HepG2 (cell line): Measurements from ENCODE around the gene EIF4G3. TPM values are rescaled to one million over a fixed set of nuclear protein-coding genes. Genes with fewer than 3 reads are reported as not detected.
A peak's percentile ranks its signal among the peaks of the same experiment; 100 is the strongest.

ENCODE experiments used
- ATAC-seq: fragments of 200-7000 bp; cut with Tn5 transposase; 3 replicates; pipeline ENCODE4 v1.9.1; 2020; ENCODE audit warnings: mild to moderate bottlenecking, moderate library complexity
- BruUV-seq: library from RNA; stranded (reverse); fragments of 400-500 nt; replicated peaks from 2 replicates; lab custom pipeline; 2021; lab: Mats Ljungman, UMichigan
- CTCF ChIA-PET: fragments of 300-600 bp; formaldehyde crosslinking; extraction: SDS; loops from one replicate; lab custom pipeline; 2021; ENCODE audit warnings: low total read pairs, inconsistent platforms, low intra/inter-chr PET ratio; lab: Yijun Ruan, JAX
- POLR2A ChIA-PET: fragments of 350-600 bp; sonication (Branson Sonifier 250); formaldehyde crosslinking; loops from one replicate; lab custom pipeline; 2020; ENCODE audit warnings: antibody characterized with exemption, inconsistent platforms; lab: Yijun Ruan, JAX
- DNase-seq: peaks from one replicate; pipeline ENCODE4 v3.0.0-alpha.2; 2015; ENCODE audit warnings: low spot score
- FAIRE-seq: peaks from 3 replicates; lab custom pipeline; 2011; peaks lifted over from hg19 to GRCh38; lab: Jason Lieb, UNC
- H2AFZ ChIP-seq: one replicate; pipeline ENCODE4 v1.6.1; 2011; ENCODE audit warnings: low read length, inconsistent platforms
- H3K27ac ChIP-seq: fragments of 300-600 bp; 3 replicates; pipeline ENCODE4 v1.8.0; 2011; ENCODE audit warnings: mixed run types, mild to moderate bottlenecking, mixed read lengths, low read length, inconsistent platforms; ENCODE audit not compliant: insufficient read depth; ENCODE audit errors: extremely low read length
- H3K27me3 ChIP-seq, 2 experiments: fragments of 200-600 bp in 1 of 2; 2 replicates in 1 of 2; 3 replicates in 1 of 2; pipeline versions ENCODE4 v1.6.0 to v1.8.0; 2011; ENCODE audit warnings: low read length in 2 of 2, mild to moderate bottlenecking in 2 of 2, moderate library complexity in 2 of 2, inconsistent platforms in 1 of 2; ENCODE audit not compliant: insufficient read depth in 2 of 2, control insufficient read depth in 1 of 2
- H3K36me3 ChIP-seq, 2 experiments: fragments of 200-600 bp in 1 of 2; replicated peaks in 1 of 2; 2 replicates in 1 of 2; 3 replicates in 1 of 2; pipeline versions ENCODE4 v1.5.1 to v1.8.0; 2011; ENCODE audit warnings: low read length in 2 of 2, inconsistent platforms in 1 of 2; ENCODE audit not compliant: insufficient read depth in 2 of 2, control insufficient read depth in 1 of 2
- H3K4me1 ChIP-seq: 2 replicates; pipeline ENCODE4 v1.5.1; 2012; ENCODE audit warnings: low read length, inconsistent platforms; ENCODE audit not compliant: insufficient read depth
- H3K4me2 ChIP-seq: 2 replicates; pipeline ENCODE4 v1.6.0; 2011; ENCODE audit warnings: low read depth, low read length, inconsistent platforms
- H3K4me3 ChIP-seq, 3 experiments: fragments of 200-600 bp in 1 of 3; sonication (generic), shearing (Covaris generic) in 1 of 3; replicated peaks in 1 of 3; 2 replicates each; pipeline ENCODE4 v1.5.1; 2011 to 2016; ENCODE audit warnings: low read length in 3 of 3, inconsistent platforms in 2 of 3, low read depth in 2 of 3, mild to moderate bottlenecking in 2 of 3, control low read depth in 1 of 3, mixed read lengths in 1 of 3; ENCODE audit not compliant: insufficient read depth in 1 of 3
- H3K79me2 ChIP-seq: one replicate; pipeline ENCODE4 v1.6.1; 2011; ENCODE audit warnings: low read length, inconsistent platforms; ENCODE audit not compliant: insufficient read depth
- H3K9ac ChIP-seq: 2 replicates; pipeline ENCODE4 v1.6.0; 2011; ENCODE audit warnings: mild to moderate bottlenecking, low read depth, low read length, inconsistent platforms; ENCODE audit not compliant: insufficient read depth
- H3K9me3 ChIP-seq: 2 replicates; pipeline ENCODE4 v1.5.1; 2012; ENCODE audit warnings: mild to moderate bottlenecking, low read length
- H4K20me1 ChIP-seq: 2 replicates; pipeline ENCODE4 v1.6.0; 2011; ENCODE audit warnings: inconsistent platforms, mild to moderate bottlenecking, low read length, moderate library complexity; ENCODE audit not compliant: insufficient read depth
- ISX ChIP-seq: sonication (generic); formaldehyde crosslinking; conservative IDR thresholded peaks from 2 replicates; pipeline ENCODE4 v1.5.0; 2020; ENCODE audit warnings: missing genetic modification reagents
- MAFF ChIP-seq: IDR thresholded peaks from 2 replicates; pipeline ENCODE4 v1.6.1; 2011; ENCODE audit warnings: low read depth, low read length, improper control_type of control experiment
- MAFK ChIP-seq, 2 experiments: IDR thresholded peaks in 1 of 2; conservative IDR thresholded peaks in 1 of 2; 2 replicates each; pipeline ENCODE4 v1.6.1; 2011; ENCODE audit warnings: improper control_type of control experiment in 2 of 2, low read length in 2 of 2
- SKI ChIP-seq: fragments of 450-650 bp; IDR thresholded peaks from one replicate; pipeline ENCODE4 v1.6.1; 2018; ENCODE audit warnings: mild to moderate bottlenecking; ENCODE audit not compliant: partially characterized antibody
- SMAD9 ChIP-seq: sonication (generic); formaldehyde crosslinking; IDR thresholded peaks from 2 replicates; pipeline ENCODE4 v1.5.1; 2020; ENCODE audit warnings: mild to moderate bottlenecking, missing genetic modification reagents
- ZBTB7A ChIP-seq: sonication (generic); formaldehyde crosslinking; IDR thresholded peaks from 2 replicates; pipeline ENCODE4 v1.8.0; 2022; ENCODE audit warnings: mild to moderate bottlenecking, missing genetic modification reagents
- ZSCAN30 ChIP-seq: sonication (generic); formaldehyde crosslinking; IDR thresholded peaks from 2 replicates; pipeline ENCODE4 v1.5.0; 2020; ENCODE audit warnings: mild to moderate bottlenecking, missing genetic modification reagents
- WGBS: methylation state at CpG from one replicate; pipeline ENCODE4 v1.1.6; 2017; ENCODE audit warnings: low lambda C conversion rate; 5-methylcytosine and 5-hydroxymethylcytosine counted together
- in situ Hi-C: cut with HindIII; loops from 2 replicates; pipeline ENCODE4 v1.10.0; 2017; ENCODE audit warnings: low pct_unique_long_range_greater_than_20kb; ENCODE audit not compliant: extremely low pct_ligation_motif_present
- intact Hi-C: fragments of 100-400 bp; cut with micrococcal nuclease; formaldehyde crosslinking; loops from one replicate; pipeline ENCODE4 v1.10.0; 2022; ENCODE audit not compliant: unreplicated experiment
- polyA plus RNA-seq, 8 experiments: library from polyadenylated mRNA; depleted of rRNA in 3 of 8; stranded (reverse) in 7 of 8; unstranded in 1 of 8; fragments of >200 nt; fragmentation: Illumina TruSeq in 4 of 8; extraction: Trizol in 4 of 8; gene quantifications; 2 replicates each; pipeline versions ENCODE4 v1.2.1 to v1.2.3, GENCODE V29; 2011 to 2016; ENCODE audit warnings: low read depth in 4 of 8, missing spikeins in 1 of 8, mixed read lengths in 1 of 8; ENCODE audit not compliant: insufficient read depth in 1 of 8
- total RNA-seq, 5 experiments: library from RNA; depleted of rRNA; stranded (reverse); fragments of >200 nt; fragmentation: Illumina TruSeq; extraction: Trizol; gene quantifications; 2 replicates each; pipeline ENCODE4 v1.2.3, GENCODE V29; 2016; ENCODE audit warnings: low read depth in 1 of 5
- TF ChIP-seq, protein P1 (sequence below): sonication (generic); formaldehyde crosslinking; IDR thresholded peaks from 2 replicates; pipeline ENCODE4 v1.5.1; 2020; ENCODE audit warnings: mild to moderate bottlenecking, missing genetic modification reagents, moderate library complexity
- TF ChIP-seq, protein P2 (sequence below): sonication (generic); formaldehyde crosslinking; IDR thresholded peaks from 2 replicates; pipeline ENCODE4 v1.5.0; 2020; ENCODE audit warnings: mild to moderate bottlenecking, missing genetic modification reagents, borderline replicate concordance
- TF ChIP-seq, protein P3 (sequence below), 2 experiments: IDR thresholded peaks; 2 replicates each; pipeline ENCODE4 v1.6.1; 2011 to 2012; ENCODE audit warnings: low read length in 2 of 2, borderline replicate concordance in 1 of 2, low read depth in 1 of 2, mild to moderate bottlenecking in 1 of 2, moderate library complexity in 1 of 2

EIF4G3 gene
- total and polyA plus RNA-seq, 2 of the 13 experiments (the other 11 are each of a cell fraction or from before 2014, with no cell fraction given) = 22.2 to 27.6 TPM

DNA sequence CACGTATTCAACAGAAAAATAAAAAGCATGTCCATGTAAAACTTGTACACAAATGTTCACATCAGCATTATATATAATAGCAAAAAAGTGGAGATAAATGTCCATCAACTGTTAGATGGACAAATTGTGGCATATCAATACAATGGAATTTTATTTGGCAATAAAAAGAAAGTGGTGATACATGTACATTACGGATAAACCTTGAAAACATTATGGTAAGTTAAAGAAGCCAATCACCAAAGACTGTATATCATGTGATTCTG lies 76.9 kb downstream of the EIF4G3 start:
- no TSS peak for BruUV-seq

More for the DNA sequence above, 76.9 kb downstream of the EIF4G3 start:
- H3K79me2 ChIP-seq = peaks cover 1% of the 10 kb centered on the region
- H2AFZ ChIP-seq = no peak overlapping the region
- H3K9ac ChIP-seq = no peak overlapping the region
- H3K4me3 ChIP-seq = no peak overlapping the region
- FAIRE-seq = no peak
- no peaks in the 10 kb centered on the region for H3K9me3 ChIP-seq
- DNase-seq = no peak
- no peak overlapping the region for H3K27ac ChIP-seq
- ChIA-PET POLR2A (no interaction called here), CTCF (no interaction called here)
- TF ChIP-seq MAFF = peak; percentile 26; the same call in 1 of the 2 replicates
- TF ChIP-seq, protein P1, sequence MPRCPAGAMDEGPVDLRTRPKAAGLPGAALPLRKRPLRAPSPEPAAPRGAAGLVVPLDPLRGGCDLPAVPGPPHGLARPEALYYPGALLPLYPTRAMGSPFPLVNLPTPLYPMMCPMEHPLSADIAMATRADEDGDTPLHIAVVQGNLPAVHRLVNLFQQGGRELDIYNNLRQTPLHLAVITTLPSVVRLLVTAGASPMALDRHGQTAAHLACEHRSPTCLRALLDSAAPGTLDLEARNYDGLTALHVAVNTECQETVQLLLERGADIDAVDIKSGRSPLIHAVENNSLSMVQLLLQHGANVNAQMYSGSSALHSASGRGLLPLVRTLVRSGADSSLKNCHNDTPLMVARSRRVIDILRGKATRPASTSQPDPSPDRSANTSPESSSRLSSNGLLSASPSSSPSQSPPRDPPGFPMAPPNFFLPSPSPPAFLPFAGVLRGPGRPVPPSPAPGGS = no peak
- no peak for TF ChIP-seq SKI
- TF ChIP-seq, protein P2, sequence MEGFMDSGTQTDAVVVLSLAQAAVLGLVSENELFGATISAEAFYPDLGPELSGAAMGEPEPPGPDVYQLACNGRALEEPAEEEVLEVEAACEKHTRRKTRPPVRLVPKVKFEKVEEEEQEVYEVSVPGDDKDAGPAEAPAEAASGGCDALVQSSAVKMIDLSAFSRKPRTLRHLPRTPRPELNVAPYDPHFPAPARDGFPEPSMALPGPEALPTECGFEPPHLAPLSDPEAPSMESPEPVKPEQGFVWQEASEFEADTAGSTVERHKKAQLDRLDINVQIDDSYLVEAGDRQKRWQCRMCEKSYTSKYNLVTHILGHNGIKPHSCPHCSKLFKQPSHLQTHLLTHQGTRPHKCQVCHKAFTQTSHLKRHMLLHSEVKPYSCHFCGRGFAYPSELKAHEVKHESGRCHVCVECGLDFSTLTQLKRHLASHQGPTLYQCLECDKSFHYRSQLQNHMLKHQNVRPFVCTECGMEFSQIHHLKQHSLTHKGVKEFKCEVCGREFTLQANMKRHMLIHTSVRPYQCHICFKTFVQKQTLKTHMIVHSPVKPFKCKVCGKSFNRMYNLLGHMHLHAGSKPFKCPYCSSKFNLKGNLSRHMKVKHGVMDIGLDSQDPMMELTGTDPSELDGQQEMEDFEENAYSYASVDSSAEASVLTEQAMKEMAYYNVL (CRISPR knock-in tag) = no peak
- TF ChIP-seq ZSCAN30 = no peak
- TF ChIP-seq, protein P3, sequence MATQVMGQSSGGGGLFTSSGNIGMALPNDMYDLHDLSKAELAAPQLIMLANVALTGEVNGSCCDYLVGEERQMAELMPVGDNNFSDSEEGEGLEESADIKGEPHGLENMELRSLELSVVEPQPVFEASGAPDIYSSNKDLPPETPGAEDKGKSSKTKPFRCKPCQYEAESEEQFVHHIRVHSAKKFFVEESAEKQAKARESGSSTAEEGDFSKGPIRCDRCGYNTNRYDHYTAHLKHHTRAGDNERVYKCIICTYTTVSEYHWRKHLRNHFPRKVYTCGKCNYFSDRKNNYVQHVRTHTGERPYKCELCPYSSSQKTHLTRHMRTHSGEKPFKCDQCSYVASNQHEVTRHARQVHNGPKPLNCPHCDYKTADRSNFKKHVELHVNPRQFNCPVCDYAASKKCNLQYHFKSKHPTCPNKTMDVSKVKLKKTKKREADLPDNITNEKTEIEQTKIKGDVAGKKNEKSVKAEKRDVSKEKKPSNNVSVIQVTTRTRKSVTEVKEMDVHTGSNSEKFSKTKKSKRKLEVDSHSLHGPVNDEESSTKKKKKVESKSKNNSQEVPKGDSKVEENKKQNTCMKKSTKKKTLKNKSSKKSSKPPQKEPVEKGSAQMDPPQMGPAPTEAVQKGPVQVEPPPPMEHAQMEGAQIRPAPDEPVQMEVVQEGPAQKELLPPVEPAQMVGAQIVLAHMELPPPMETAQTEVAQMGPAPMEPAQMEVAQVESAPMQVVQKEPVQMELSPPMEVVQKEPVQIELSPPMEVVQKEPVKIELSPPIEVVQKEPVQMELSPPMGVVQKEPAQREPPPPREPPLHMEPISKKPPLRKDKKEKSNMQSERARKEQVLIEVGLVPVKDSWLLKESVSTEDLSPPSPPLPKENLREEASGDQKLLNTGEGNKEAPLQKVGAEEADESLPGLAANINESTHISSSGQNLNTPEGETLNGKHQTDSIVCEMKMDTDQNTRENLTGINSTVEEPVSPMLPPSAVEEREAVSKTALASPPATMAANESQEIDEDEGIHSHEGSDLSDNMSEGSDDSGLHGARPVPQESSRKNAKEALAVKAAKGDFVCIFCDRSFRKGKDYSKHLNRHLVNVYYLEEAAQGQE (IDR thresholded peaks at IDR 0.05; ENCODE audit: borderline replicate concordance in 1 of 2, low read depth in 1 of 2, low read length in 2 of 2) = no peak
- TF ChIP-seq ZBTB7A = no peak
- TF ChIP-seq MAFK (conservative IDR thresholded peaks at IDR 0.05 in 1 of 2, IDR thresholded peaks at IDR 0.05 in 1 of 2; ENCODE audit: low read length in 2 of 2) = 0 out of 4 replicates have a peak, but pooled peaks of 1 of the 2 experiments have one; percentile 20
- no peak for TF ChIP-seq SMAD9 (CRISPR knock-in tag)
- TF ChIP-seq ISX = no peak
- no peaks in the 10 kb centered on the region for H3K27me3 ChIP-seq
- in situ Hi-C loops (no loop called here), intact Hi-C loops (no loop called here)
- no peak for ATAC-seq
- H3K4me1 ChIP-seq = peaks cover 19% of the 10 kb centered on the region
- no peaks in the 10 kb centered on the region for H4K20me1 ChIP-seq
- 99% methylated on average over 2 of the region's 2 CpGs for WGBS
- peaks cover 0 to 4% of the 10 kb centered on the region in 2 experiments; a peak in 1 of 5 replicates for H3K36me3 ChIP-seq
- H3K4me2 ChIP-seq = no peak overlapping the region
